PC-9 (cell line): ENCODE measurements around the gene MACROD2. TPM values are rescaled to one million over a fixed set of nuclear protein-coding genes. Genes with fewer than 3 reads are reported as not detected.

Source experiments
- BruUV-seq: library from RNA; stranded (reverse); fragments of 400-500 nt; replicated peaks from 2 replicates; lab custom pipeline; 2021; lab: Mats Ljungman, UMichigan
- CTCF ChIA-PET: fragments of 300-600 bp; sonication (Branson Sonifier 250); formaldehyde crosslinking; loops from one replicate; lab custom pipeline; 2022; ENCODE audit warnings: antibody characterized with exemption; lab: Charles Lee
- POLR2A ChIA-PET: fragments of 300-600 bp; sonication (Branson Sonifier 250); formaldehyde crosslinking; loops from one replicate; lab custom pipeline; 2022; ENCODE audit warnings: antibody characterized with exemption; ENCODE audit not compliant: unreplicated experiment; lab: Charles Lee
- DNase-seq, 2 experiments: peaks; one replicate each; pipeline versions ENCODE4 v3.0.0 to v3.0.0-alpha.2; 2015 to 2022; ENCODE audit warnings: mixed read lengths in 1 of 2
- H2AFZ ChIP-seq: fragments of 200-600 bp; sonication (generic); 2 replicates; pipeline ENCODE4 v1.8.1; 2017; ENCODE audit warnings: antibody characterized with exemption
- H3F3A ChIP-seq: fragments of 200-600 bp; sonication (generic); 2 replicates; pipeline ENCODE4 v1.8.1; 2017; ENCODE audit warnings: antibody characterized with exemption, mild to moderate bottlenecking, low read depth; ENCODE audit not compliant: insufficient read depth
- H3K27ac ChIP-seq: fragments of 200-600 bp; sonication (generic); 2 replicates; pipeline ENCODE4 v1.6.1; 2016; ENCODE audit warnings: mixed run types
- H3K27me3 ChIP-seq: fragments of 200-600 bp; sonication (generic); 2 replicates; pipeline ENCODE4 v1.6.1; 2016; ENCODE audit warnings: low read depth, mixed run types; ENCODE audit not compliant: insufficient read depth
- H3K36me3 ChIP-seq: fragments of 200-600 bp; sonication (generic); 2 replicates; pipeline ENCODE4 v1.6.1; 2016; ENCODE audit warnings: low read depth, mixed run types
- H3K4me1 ChIP-seq: fragments of 200-600 bp; sonication (generic); replicated peaks from 2 replicates; pipeline ENCODE4 v1.6.1; 2016; ENCODE audit warnings: mixed run types; ENCODE audit not compliant: insufficient read depth
- H3K4me2 ChIP-seq: fragments of 200-600 bp; sonication (generic); 2 replicates; pipeline ENCODE4 v1.6.1; 2017; ENCODE audit warnings: mixed run types
- H3K4me3 ChIP-seq: fragments of 200-600 bp; sonication (generic); 2 replicates; pipeline ENCODE4 v1.6.1; 2016; ENCODE audit warnings: mixed run types
- H3K79me2 ChIP-seq: fragments of 200-600 bp; sonication (generic); 2 replicates; pipeline ENCODE4 v1.6.1; 2017; ENCODE audit warnings: low read depth, mixed run types
- H3K9me2 ChIP-seq: fragments of 200-600 bp; sonication (generic); 2 replicates; pipeline ENCODE4 v1.8.1; 2017; ENCODE audit warnings: mild to moderate bottlenecking; ENCODE audit not compliant: insufficient read depth
- H3K9me3 ChIP-seq: fragments of 200-600 bp; sonication (generic); 2 replicates; pipeline ENCODE4 v1.8.1; 2016; ENCODE audit warnings: low read depth; ENCODE audit not compliant: insufficient read depth
- H4K20me1 ChIP-seq: fragments of 200-600 bp; sonication (generic); 2 replicates; pipeline ENCODE4 v1.8.1; 2017; ENCODE audit not compliant: insufficient read depth
- EZH2 ChIP-seq: fragments of 200-600 bp; sonication (generic); IDR thresholded peaks from 2 replicates; pipeline ENCODE4 v1.8.0; 2017; ENCODE audit warnings: antibody characterized with exemption, low read depth
- intact Hi-C: fragments of 100-400 bp; cut with micrococcal nuclease; formaldehyde crosslinking; loops from one replicate; pipeline ENCODE4 v1.10.0; 2022; ENCODE audit not compliant: unreplicated experiment
- total RNA-seq: library from RNA; stranded (reverse); gene quantifications from 2 replicates; pipeline ENCODE4 v1.2.3, GENCODE V29; 2021
- TF ChIP-seq, protein P1 (sequence below): fragments of 200-600 bp; sonication (generic); conservative IDR thresholded peaks from 2 replicates; pipeline ENCODE4 v1.6.1; 2017; ENCODE audit warnings: mixed run types, antibody characterized with exemption, mild to moderate bottlenecking, moderate library complexity

The MACROD2 gene
- total RNA-seq, 1 experiment from 2014 or later = 11.4 TPM

DNA sequence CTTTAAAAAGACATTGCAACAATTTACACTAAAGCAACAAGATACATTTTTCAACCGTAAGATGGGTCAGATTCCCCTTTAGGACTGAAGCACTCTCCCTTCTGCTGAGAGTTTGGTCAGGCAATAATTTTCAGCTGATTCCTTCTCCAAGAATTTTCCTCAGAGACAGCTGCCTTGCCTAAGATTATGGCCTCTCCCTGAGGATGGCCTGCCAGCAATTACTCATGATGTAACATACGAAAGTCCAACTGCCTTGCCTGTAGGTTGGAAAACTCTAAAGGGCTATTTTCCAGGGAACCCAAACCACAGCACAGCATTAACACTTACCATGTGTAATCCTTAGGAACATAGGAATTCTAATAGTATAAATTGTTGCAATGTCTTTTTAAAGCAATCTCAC lies 571.2 kb downstream of the MACROD2 start:
- CTCF ChIA-PET = no interaction called here
- POLR2A ChIA-PET = no interaction called here
- Histone ChIP-seq H3K79me2 (no peaks in the 10 kb centered on the region), H3K27me3 (no peaks in the 10 kb centered on the region), H3K4me2 (no peak overlapping the region), H3K9me2 (no peaks in the 10 kb centered on the region), H2AFZ (no peak overlapping the region), H3K4me3 (no peak overlapping the region), H3K27ac (no peak overlapping the region), H3F3A (no peaks in the 10 kb centered on the region), H4K20me1 (no peaks in the 10 kb centered on the region), H3K9me3 (no peaks in the 10 kb centered on the region), H3K36me3 (no peaks in the 10 kb centered on the region), H3K4me1 (no peaks in the 10 kb centered on the region)
- TF ChIP-seq, protein P1, sequence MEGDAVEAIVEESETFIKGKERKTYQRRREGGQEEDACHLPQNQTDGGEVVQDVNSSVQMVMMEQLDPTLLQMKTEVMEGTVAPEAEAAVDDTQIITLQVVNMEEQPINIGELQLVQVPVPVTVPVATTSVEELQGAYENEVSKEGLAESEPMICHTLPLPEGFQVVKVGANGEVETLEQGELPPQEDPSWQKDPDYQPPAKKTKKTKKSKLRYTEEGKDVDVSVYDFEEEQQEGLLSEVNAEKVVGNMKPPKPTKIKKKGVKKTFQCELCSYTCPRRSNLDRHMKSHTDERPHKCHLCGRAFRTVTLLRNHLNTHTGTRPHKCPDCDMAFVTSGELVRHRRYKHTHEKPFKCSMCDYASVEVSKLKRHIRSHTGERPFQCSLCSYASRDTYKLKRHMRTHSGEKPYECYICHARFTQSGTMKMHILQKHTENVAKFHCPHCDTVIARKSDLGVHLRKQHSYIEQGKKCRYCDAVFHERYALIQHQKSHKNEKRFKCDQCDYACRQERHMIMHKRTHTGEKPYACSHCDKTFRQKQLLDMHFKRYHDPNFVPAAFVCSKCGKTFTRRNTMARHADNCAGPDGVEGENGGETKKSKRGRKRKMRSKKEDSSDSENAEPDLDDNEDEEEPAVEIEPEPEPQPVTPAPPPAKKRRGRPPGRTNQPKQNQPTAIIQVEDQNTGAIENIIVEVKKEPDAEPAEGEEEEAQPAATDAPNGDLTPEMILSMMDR = no peak
- no peak for TF ChIP-seq EZH2
- BruUV-seq = no TSS peak
- no peak for DNase-seq
- intact Hi-C loops = no loop called here

DNA sequence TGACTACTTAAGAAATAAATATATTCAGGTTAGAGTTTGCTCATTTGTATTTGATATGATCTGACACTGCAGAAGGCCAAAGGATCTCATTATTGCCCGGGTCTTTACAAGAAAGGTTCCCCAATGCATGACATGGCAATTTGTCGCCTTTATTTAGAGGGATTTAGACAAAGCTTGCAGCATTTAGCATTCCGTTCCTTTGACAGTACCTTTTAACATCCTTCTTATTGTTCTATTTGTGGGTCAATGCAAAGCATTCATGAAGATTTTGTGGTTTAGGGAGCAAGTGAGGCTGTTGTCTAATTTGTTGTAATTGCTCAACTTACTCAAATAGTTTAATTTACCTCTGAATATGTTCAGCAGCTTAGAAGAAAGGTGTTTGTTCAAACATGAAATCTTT lies 572.9 kb downstream of the MACROD2 start:
- Histone ChIP-seq H4K20me1 (no peaks in the 10 kb centered on the region), H3K79me2 (no peaks in the 10 kb centered on the region), H3K36me3 (no peaks in the 10 kb centered on the region), H3K27me3 (no peaks in the 10 kb centered on the region), H3K27ac (no peak overlapping the region), H3K4me1 (no peaks in the 10 kb centered on the region), H3K4me3 (no peak overlapping the region), H3K4me2 (no peak overlapping the region), H3K9me2 (no peaks in the 10 kb centered on the region), H3K9me3 (no peaks in the 10 kb centered on the region), H3F3A (no peaks in the 10 kb centered on the region), H2AFZ (no peak overlapping the region)
- TF ChIP-seq, protein P1 = no peak
- no peak for TF ChIP-seq EZH2
- intact Hi-C loops = no loop called here
- DNase-seq = no peak
- ChIA-PET CTCF (no interaction called here), POLR2A (no interaction called here)
- no TSS peak for BruUV-seq

DNA sequence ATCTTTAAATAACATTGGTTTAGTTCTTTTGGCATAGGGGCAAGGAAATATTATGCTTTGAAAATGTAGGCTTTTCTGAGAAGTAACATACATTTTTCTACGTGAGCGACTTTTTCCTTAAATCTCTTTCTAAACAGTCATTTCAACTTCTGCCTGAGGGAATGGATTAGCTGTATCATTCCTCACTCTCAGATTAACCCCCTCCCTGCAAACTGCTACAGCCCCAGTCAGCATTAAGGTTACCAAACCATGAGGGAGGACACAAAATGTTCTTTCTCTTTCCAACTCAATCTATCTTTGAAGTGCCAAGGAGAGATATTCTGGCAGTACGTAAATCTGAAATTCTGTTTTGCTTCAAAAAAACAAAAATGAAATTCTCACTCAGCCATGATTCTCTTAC lies 573.4 kb downstream of the MACROD2 start:
- H3K36me3 ChIP-seq = no peaks in the 10 kb centered on the region
- H3K4me3 ChIP-seq = no peak overlapping the region
- no peaks in the 10 kb centered on the region for H3K9me2 ChIP-seq
- no peaks in the 10 kb centered on the region for H3F3A ChIP-seq
- H3K9me3 ChIP-seq = no peaks in the 10 kb centered on the region
- DNase-seq = no peak
- no peak overlapping the region for H3K4me2 ChIP-seq
- BruUV-seq = no TSS peak
- intact Hi-C loops = no loop called here
- no peak overlapping the region for H2AFZ ChIP-seq
- TF ChIP-seq, protein P1 = no peak
- no peak for TF ChIP-seq EZH2
- no peaks in the 10 kb centered on the region for H3K79me2 ChIP-seq
- H3K4me1 ChIP-seq = no peaks in the 10 kb centered on the region
- no peak overlapping the region for H3K27ac ChIP-seq
- ChIA-PET POLR2A (no interaction called here), CTCF (no interaction called here)
- no peaks in the 10 kb centered on the region for H3K27me3 ChIP-seq
- H4K20me1 ChIP-seq = no peaks in the 10 kb centered on the region
